OCI-LY7 (cell line): ENCODE measurements around the gene DEPDC1B.

Experiments
- EZH2phosphoT487 ChIP-seq: fragments of 200-600 bp; sonication (generic); IDR thresholded peaks from 2 replicates; pipeline ENCODE4 v1.6.1; 2018; ENCODE audit warnings: low read depth, borderline replicate concordance, mild to moderate bottlenecking, mixed run types, antibody characterized with exemption, low read length, moderate library complexity, mixed read lengths
- TF ChIP-seq, protein P1 (sequence below): fragments of 200-600 bp; sonication (generic); conservative IDR thresholded peaks from 2 replicates; pipeline ENCODE4 v1.5.1; 2014; ENCODE audit warnings: mild to moderate bottlenecking, antibody characterized with exemption, low read length, moderate library complexity, mixed read lengths

DNA sequence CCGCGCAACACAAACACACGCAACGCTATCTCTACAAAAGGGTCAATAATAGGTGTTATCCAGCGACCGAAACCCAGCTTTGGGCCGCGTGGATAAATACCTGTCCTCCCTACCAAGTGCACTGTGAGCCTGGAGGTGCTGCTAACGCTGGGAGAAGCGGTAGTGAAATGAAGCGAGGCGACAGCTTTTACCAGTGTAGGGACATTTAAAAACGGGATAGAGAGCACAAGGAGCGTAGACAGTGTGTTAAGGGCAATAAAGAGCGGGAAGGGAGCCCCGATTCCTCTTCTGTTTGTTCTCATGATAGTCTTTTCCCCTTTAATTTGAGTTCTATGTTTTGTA is 421 bp upstream of the DEPDC1B start:
- TF ChIP-seq, protein P1, sequence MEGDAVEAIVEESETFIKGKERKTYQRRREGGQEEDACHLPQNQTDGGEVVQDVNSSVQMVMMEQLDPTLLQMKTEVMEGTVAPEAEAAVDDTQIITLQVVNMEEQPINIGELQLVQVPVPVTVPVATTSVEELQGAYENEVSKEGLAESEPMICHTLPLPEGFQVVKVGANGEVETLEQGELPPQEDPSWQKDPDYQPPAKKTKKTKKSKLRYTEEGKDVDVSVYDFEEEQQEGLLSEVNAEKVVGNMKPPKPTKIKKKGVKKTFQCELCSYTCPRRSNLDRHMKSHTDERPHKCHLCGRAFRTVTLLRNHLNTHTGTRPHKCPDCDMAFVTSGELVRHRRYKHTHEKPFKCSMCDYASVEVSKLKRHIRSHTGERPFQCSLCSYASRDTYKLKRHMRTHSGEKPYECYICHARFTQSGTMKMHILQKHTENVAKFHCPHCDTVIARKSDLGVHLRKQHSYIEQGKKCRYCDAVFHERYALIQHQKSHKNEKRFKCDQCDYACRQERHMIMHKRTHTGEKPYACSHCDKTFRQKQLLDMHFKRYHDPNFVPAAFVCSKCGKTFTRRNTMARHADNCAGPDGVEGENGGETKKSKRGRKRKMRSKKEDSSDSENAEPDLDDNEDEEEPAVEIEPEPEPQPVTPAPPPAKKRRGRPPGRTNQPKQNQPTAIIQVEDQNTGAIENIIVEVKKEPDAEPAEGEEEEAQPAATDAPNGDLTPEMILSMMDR, result no peak
- no peak for TF ChIP-seq EZH2phosphoT487
